GM12865 (cell line): ENCODE measurements around the gene PRG2.

Source experiments
- DNase-seq: peaks from one replicate; pipeline ENCODE4 v3.0.0; 2010; ENCODE audit warnings: low read depth
- H3K4me3 ChIP-seq: 2 replicates; pipeline ENCODE4 v1.5.1; 2011; ENCODE audit warnings: mild to moderate bottlenecking, low read depth, low read length, control low read depth
- CTCF ChIP-seq: IDR thresholded peaks from 2 replicates; pipeline ENCODE4 v1.5.1; 2011; ENCODE audit warnings: low read length, control low read depth, low read depth, inconsistent platforms; ENCODE audit not compliant: insufficient read depth; ENCODE audit errors: missing control alignments

Gene PRG2

GRCh38 chr11:57413681-57414080 is 23.2 kb upstream of the PRG2 start:
- DNase-seq, result no peak
- H3K4me3 ChIP-seq, result no peak overlapping the region
- TF ChIP-seq CTCF, result no peak

DNA sequence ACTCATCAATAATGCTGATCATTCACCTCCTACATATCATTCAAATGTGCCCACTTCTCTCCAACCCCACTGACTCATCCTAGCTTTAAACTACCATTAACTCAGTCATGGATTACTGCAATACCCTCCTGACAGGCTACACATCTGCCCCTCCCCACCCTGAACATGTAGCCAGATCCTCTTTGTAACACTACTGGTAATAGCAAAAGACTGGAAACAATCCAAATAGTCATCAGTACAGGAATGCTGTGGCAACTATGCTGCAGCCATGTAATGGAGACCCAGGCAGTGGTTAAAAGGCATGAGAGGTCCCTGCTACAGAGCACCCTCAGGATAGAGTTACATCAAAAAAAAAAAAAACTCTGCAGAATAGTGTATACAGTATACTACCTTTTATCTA is 19.8 kb upstream of the PRG2 start:
- TF ChIP-seq CTCF, result no peak

DNA sequence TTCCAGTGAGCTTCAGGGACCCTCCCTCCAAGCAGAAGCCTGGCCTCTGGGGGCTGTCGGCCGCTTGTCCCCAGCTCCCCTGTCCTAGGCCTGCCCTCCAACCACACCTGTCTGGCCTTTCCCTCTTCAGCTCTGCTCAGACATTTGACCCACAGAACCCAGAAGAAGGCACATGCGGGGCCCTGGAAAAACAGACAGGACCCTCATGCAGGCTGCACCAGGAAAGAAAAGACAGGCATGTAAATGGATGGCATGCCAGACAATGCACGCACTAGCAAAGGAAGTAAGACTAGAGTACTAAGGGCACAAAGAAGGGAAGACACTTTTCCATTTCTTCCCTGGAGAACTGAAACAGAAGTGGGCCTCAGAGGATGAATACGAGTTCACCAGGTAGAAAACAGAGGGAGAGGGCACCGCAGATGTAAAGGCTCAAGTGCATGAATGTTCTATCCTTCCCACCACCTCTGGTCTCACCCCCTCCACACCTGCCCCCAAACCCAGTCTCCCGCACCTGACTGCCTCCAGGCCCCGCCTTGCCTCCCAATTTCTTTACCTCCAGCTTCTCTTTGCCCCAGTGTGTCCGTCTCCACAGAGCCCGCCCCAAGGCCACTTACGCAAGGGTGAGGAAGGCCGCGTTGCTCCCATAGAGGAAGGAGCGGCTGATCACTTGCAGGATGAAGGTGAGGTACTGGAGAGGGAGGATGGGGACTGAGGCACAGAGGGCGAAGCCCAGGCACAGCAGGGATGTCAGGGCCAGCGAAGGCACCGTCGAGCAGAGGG is 19.1 kb upstream of the PRG2 start:
- DNase-seq, result no peak
- no peak for TF ChIP-seq CTCF
- no peak overlapping the region for H3K4me3 ChIP-seq

More for the DNA sequence above, 19.8 kb upstream of the PRG2 start:
- H3K4me3 ChIP-seq, result no peak overlapping the region
- DNase-seq, result no peak

DNA sequence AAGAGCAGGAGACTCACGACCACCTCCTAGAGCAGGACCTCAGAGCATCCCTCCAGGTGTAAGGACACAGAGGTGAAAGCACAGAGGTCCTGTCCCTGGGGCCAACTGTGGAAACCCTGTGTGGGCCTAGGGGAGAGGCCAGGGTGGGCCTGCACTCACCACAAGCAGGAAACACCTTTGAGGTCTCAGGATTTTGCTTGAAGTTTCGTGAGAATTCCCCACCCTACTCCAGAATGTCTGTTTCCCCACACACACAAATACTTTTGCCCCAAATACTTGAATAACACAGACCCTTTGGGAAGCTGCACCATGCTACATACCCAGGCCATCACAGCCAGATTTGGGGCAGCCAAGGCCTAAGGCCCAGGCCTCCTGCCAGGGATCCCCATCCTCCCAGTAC is 18.3 kb upstream of the PRG2 start:
- DNase-seq, result no peak
- no peak overlapping the region for H3K4me3 ChIP-seq
- no peak for TF ChIP-seq CTCF

DNA sequence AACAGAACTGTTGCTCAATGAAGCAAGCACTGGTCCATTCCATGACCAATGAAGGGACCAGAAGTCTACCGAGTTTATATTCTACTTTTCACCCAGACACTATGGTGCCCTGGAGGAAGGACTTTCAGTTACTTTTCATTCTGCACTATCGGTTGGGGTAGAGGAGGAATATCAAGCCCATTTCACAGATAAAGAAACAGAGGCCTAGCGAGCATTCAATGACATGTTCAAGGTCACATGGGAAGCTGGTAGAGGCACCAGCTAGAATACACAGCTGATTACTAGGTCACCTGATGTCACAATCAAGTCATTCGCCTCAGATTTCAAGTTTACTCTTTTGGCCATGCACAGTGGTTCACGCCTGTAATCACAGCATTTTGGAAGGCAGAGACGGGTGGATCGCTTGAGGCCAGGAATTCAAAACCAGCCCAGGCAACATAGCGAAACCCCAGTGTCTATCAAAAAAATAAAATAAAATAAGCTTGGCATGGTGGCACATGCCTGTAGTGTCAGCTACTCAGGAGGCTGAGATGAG is 17.6 kb upstream of the PRG2 start:
- no peak overlapping the region for H3K4me3 ChIP-seq
- no peak for TF ChIP-seq CTCF
- DNase-seq, result no peak

- no peak overlapping the region for H3K4me3 ChIP-seq
- DNase-seq, result no peak
- no peak for TF ChIP-seq CTCF
These were observed 16.8 kb upstream of the PRG2 start for GRCh38 chr11:57407010-57407920.
